ENCODE data around the gene DLL3.
A peak's percentile ranks its signal among the peaks of the same experiment; 100 is the strongest.

The DLL3 gene

GRCh38 chr19:39518458-39518857 lies 19.7 kb downstream of the DLL3 start:
- DNase-seq, result no peak

- no peak for DNase-seq
Observed at GRCh38 chr19:39518975-39519374, 20.2 kb downstream of the DLL3 start.

- DNase-seq, result peak; percentile 38
Observed at GRCh38 chr19:39520541-39521484, 22.1 kb downstream of the DLL3 start.

GRCh38 chr19:39524495-39524894 lies 25.7 kb downstream of the DLL3 start:
- DNase-seq, result peak; percentile 21

GRCh38 chr19:39525205-39525604 lies 26.5 kb downstream of the DLL3 start:
- peak; percentile 10 for DNase-seq

GRCh38 chr19:39531834-39532232 lies 33.1 kb downstream of the DLL3 start:
- no peak for DNase-seq

GRCh38 chr19:39532233-39533002 lies 33.7 kb downstream of the DLL3 start, which contains the start of gene EID2B:
Gene EID2B (minus strand): TSS chr19:39532852. CDS start chr19:39532802, 50 bp downstream.
- peak; percentile 97 for DNase-seq

GRCh38 chr19:39533003-39533512 lies 34.3 kb downstream of the DLL3 start:
- DNase-seq, result no peak

- no peak for DNase-seq
Observed at GRCh38 chr19:39533791-39534190, 35.0 kb downstream of the DLL3 start.

GRCh38 chr19:39539165-39539517 lies 40.4 kb downstream of the DLL3 start:
- DNase-seq, result no peak

- peak; percentile 97 for DNase-seq
Observed at GRCh38 chr19:39539518-39540332, 41.0 kb downstream of the DLL3 start, which contains the start of gene EID2. Gene EID2 (minus strand): TSS chr19:39540161. CDS start chr19:39540079, 82 bp downstream.

GRCh38 chr19:39540333-39540673 lies 41.6 kb downstream of the DLL3 start:
- no peak for DNase-seq

- no peak for DNase-seq
Observed at GRCh38 chr19:39542206-39542605, 43.5 kb downstream of the DLL3 start.

GRCh38 chr19:39543477-39543857 lies 44.7 kb downstream of the DLL3 start:
- no peak for DNase-seq

GRCh38 chr19:39544226-39544903 lies 45.6 kb downstream of the DLL3 start:
- DNase-seq, result no peak

GRCh38 chr19:39544911-39545310 lies 46.2 kb downstream of the DLL3 start:
- no peak for DNase-seq

- no peak for DNase-seq
Observed at GRCh38 chr19:39546599-39546998, 47.9 kb downstream of the DLL3 start.

GRCh38 chr19:39550197-39550596 lies 51.5 kb downstream of the DLL3 start:
- no peak for DNase-seq

- no peak for DNase-seq
Observed at GRCh38 chr19:39553082-39553652, 54.4 kb downstream of the DLL3 start.

GRCh38 chr19:39554701-39555311 lies 56.1 kb downstream of the DLL3 start:
- DNase-seq, result no peak

GRCh38 chr19:39555883-39556282 lies 57.1 kb downstream of the DLL3 start:
- no peak for DNase-seq
